ENCODE measurements around the gene TRIP12.
"Not testable (repeated sequence)": the region's sequence is repeated elsewhere in the genome, so short reads cannot be mapped to it uniquely, and the experiment has no call there.

TRIP12 gene

GRCh38 chr2:229921892-229922448 is at the start of gene TRIP12:
TSS of gene TRIP12 (minus strand) at chr2:229922009. CDS start at chr2:229880079, 41,930 bp downstream.
- peak; percentile 93 for DNase-seq (ENCODE audit: low read depth)

GRCh38 chr2:229971298-229971790 is 49.5 kb upstream of the TRIP12 start:
- no peak for DNase-seq (ENCODE audit: low read depth)

GRCh38 chr2:229970406-229970805 is 48.6 kb upstream of the TRIP12 start:
- no peak for DNase-seq (ENCODE audit: low read depth)

GRCh38 chr2:229969921-229970320 is 48.1 kb upstream of the TRIP12 start:
- no peak for DNase-seq (ENCODE audit: low read depth)

- DNase-seq (ENCODE audit: low read depth), result not testable (repeated sequence)
These were observed 41.8 kb upstream of the TRIP12 start for GRCh38 chr2:229963596-229963995.

- no peak for DNase-seq (ENCODE audit: low read depth)
These were observed 34.7 kb upstream of the TRIP12 start for GRCh38 chr2:229956491-229956890.

GRCh38 chr2:229955663-229956062 is 33.9 kb upstream of the TRIP12 start:
- DNase-seq (ENCODE audit: low read depth), result no peak

GRCh38 chr2:229952256-229952835 is 30.5 kb upstream of the TRIP12 start:
- DNase-seq (ENCODE audit: low read depth), result no peak

- no peak for DNase-seq (ENCODE audit: low read depth)
These were observed 25.7 kb upstream of the TRIP12 start for GRCh38 chr2:229947544-229947943.

GRCh38 chr2:229945975-229946374 is 24.2 kb upstream of the TRIP12 start:
- no peak for DNase-seq (ENCODE audit: low read depth)

- no peak for DNase-seq (ENCODE audit: low read depth)
These were observed 22.1 kb upstream of the TRIP12 start for GRCh38 chr2:229943770-229944449.

GRCh38 chr2:229943171-229943570 is 21.4 kb upstream of the TRIP12 start:
- DNase-seq (ENCODE audit: low read depth), result no peak

GRCh38 chr2:229942671-229943070 is 20.9 kb upstream of the TRIP12 start:
- DNase-seq (ENCODE audit: low read depth), result no peak

GRCh38 chr2:229937537-229937936 is 15.7 kb upstream of the TRIP12 start:
- no peak for DNase-seq (ENCODE audit: low read depth)

GRCh38 chr2:229931241-229931640 is 9.4 kb upstream of the TRIP12 start:
- DNase-seq (ENCODE audit: low read depth), result no peak

GRCh38 chr2:229930656-229931055 is 8.8 kb upstream of the TRIP12 start:
- no peak for DNase-seq (ENCODE audit: low read depth)

GRCh38 chr2:229927817-229928321 is 6.1 kb upstream of the TRIP12 start:
- no peak for DNase-seq (ENCODE audit: low read depth)

- DNase-seq (ENCODE audit: low read depth), result no peak
These were observed 3.4 kb upstream of the TRIP12 start for GRCh38 chr2:229925201-229925600.

- DNase-seq (ENCODE audit: low read depth), result not testable (repeated sequence)
These were observed 2.7 kb upstream of the TRIP12 start for GRCh38 chr2:229924541-229924940.

- DNase-seq (ENCODE audit: low read depth), result no peak
These were observed 909 bp upstream of the TRIP12 start, which contains the start of gene FBXO36 for GRCh38 chr2:229922449-229923386. TSS of gene FBXO36 (plus strand) at chr2:229922503. CDS start at chr2:229922514, 11 bp downstream.

GRCh38 chr2:229921101-229921891 is 513 bp downstream of the TRIP12 start:
- DNase-seq (ENCODE audit: low read depth), result no peak
